Bladder microvascular endothelial cell (primary cell): ENCODE results near the gene HNMT. TPM values are rescaled to one million over a fixed set of nuclear protein-coding genes. Genes with fewer than 3 reads are reported as not detected.

Source experiments
- total RNA-seq: library from RNA; depleted of rRNA; stranded (reverse); fragments of >200 nt; gene quantifications from 2 replicates; pipeline ENCODE4 v1.2.3, GENCODE V29; 2014

The HNMT gene
- 2.3 and 4.4 TPM in 2 replicates for total RNA-seq

DNA sequence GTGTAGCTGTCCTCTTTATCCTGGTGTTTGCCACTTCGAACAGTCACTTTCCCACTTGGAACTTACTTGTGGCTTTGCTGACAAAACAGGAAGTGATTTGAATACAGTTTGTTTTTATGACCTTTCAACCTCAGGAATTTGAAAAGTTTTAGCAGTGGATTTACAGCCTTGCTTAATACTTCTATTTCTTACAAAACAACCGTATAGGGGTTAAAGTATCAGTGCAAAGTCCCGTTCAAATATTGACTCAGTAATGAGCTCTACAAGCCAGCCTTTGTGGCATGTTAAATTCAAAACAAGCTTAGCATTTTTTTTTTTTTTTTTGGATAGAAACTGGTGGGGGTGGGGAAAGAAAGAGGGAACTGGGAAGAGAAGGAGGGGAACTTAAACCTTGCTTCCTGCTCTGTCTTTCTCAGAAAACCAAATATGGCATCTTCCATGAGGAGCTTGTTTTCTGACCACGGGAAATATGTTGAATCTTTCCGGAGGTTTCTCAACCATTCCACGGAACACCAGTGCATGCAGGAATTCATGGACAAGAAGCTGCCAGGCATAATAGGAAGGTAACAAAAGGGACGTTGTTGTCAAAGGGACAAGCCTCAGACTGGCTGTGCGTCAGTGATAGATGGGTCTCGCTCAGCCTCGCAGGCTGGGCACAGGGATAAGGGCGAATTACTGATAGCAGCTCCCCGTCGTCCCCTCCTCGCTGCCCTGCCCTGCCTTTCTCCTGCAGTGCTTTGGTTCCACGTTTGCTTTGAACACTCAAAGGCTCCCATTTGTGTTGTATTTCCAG, at the start of gene HNMT:
Gene HNMT, plus strand, starts transcription at position 408 of the 793 bp plus-strand sequence. Its CDS starts 19 bp downstream, at position 427.

